ENCODE data around the gene BMAL2. TPM values are rescaled to one million over a fixed set of nuclear protein-coding genes. Genes with fewer than 3 reads are reported as not detected.

The BMAL2 gene
- total RNA-seq, 4 donors from 2014 or later: 0.39 to 2.4 (median 1.4) TPM

DNA sequence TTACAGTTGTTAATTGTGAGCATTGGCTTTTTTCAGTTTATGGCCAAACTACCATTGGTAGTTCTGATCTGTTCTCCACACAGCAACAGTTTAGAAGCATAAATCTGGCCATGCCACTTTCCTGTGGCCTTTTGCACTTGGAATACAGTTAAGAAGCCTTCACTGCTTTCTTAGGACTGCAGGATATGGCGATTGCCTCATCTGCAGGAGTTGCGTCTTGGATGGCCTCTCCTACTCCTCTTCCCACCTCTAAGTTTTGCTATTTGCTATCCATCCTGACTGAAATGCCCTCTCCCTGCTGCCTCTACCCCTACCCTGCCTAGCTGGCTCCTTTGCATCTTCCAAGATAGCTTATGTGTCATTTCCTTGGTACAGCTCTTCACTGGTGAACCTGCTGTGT, 12.8 kb upstream of the BMAL2 start:
- no peaks in the 10 kb centered on the region for H3K27me3 ChIP-seq
- H3K36me3 ChIP-seq: peaks cover 0 to 67% (median 12%) of the 10 kb centered on the region in 3 donors
- no peak for DNase-seq (ENCODE audit: low spot score in 2 of 2)
- H3K4me3 ChIP-seq: no peak overlapping the region
- H3K4me1 ChIP-seq: peaks cover 0 to 4% (median 0%) of the 10 kb centered on the region in 4 donors
- H3K27ac ChIP-seq: no peak overlapping the region
- no peaks in the 10 kb centered on the region for H3K9me3 ChIP-seq
- no peak for TF ChIP-seq CTCF (IDR thresholded peaks at IDR 0.05)
- TF ChIP-seq EP300 (IDR thresholded peaks at IDR 0.05): no peak
- no peak for TF ChIP-seq POLR2A (IDR thresholded peaks at IDR 0.05)
- 92 to 100% methylated on average over 2 of the region's 2 CpGs for WGBS, 2 donors

- peaks cover 0 to 4% (median 0%) of the 10 kb centered on the region in 4 donors for H3K4me1 ChIP-seq
- DNase-seq (ENCODE audit: low spot score in 2 of 2): no peak
- no peaks in the 10 kb centered on the region for H3K9me3 ChIP-seq
- TF ChIP-seq EP300 (IDR thresholded peaks at IDR 0.05) (no peak), POLR2A (IDR thresholded peaks at IDR 0.05) (no peak), CTCF (IDR thresholded peaks at IDR 0.05) (no peak)
- H3K27me3 ChIP-seq: no peaks in the 10 kb centered on the region
- peaks cover 0 to 48% (median 9%) of the 10 kb centered on the region in 3 donors for H3K36me3 ChIP-seq
- no peak overlapping the region for H3K27ac ChIP-seq
- H3K4me3 ChIP-seq: no peak overlapping the region
These were observed 8.1 kb upstream of the BMAL2 start for GRCh38 chr12:27324530-27324929.

- WGBS, 2 donors: 76% methylated on average over 1 of the region's 1 CpG
- Histone ChIP-seq H3K36me3 (peaks cover 0 to 15% (median 0%) of the 10 kb centered on the region in 3 donors), H3K27me3 (peaks cover 0 to 22% of the 10 kb centered on the region in 2 donors), H3K4me3 (no peak overlapping the region), H3K9me3 (no peaks in the 10 kb centered on the region), H3K4me1 (peaks cover 0 to 23% (median 4%) of the 10 kb centered on the region in 4 donors), H3K27ac (no peak overlapping the region)
- TF ChIP-seq EP300 (IDR thresholded peaks at IDR 0.05) (no peak), POLR2A (IDR thresholded peaks at IDR 0.05) (no peak), CTCF (IDR thresholded peaks at IDR 0.05) (no peak)
- no peak for DNase-seq (ENCODE audit: low spot score in 2 of 2)
These were observed 1.8 kb upstream of the BMAL2 start for GRCh38 chr12:27330846-27331245.

DNA sequence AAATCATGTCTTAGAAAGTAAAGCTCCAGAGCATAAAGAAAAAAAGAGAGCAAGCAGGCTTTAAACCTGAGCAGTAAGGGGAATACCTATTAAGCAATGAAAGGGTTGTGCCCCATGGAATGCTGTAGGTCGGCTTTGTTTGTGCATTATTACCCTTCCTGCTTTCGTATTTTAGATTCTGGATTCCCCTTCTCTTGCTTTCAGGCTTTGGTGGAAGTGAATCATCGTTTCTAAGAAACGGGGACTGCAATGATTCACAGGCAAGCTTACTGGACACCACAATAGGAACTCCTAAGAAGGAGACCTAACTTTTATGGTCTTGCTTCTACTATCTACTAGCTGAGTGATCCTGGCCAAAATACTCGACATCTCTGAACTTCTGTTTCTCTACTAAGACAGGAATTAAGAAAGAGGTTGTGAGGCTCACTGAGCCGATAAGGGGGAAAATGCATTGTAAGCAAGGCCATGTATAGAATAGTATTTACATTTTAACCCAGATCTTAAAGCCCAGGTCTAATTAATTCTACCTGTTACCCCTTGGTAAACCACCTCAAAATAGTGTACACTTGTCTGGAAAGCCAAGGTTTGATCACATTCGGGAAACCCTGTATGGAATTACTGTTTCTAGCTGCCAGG, 1.2 kb upstream of the BMAL2 start:
- H3K4me1 ChIP-seq: peaks cover 0 to 23% (median 4%) of the 10 kb centered on the region in 4 donors
- peaks cover 0 to 11% (median 0%) of the 10 kb centered on the region in 3 donors for H3K36me3 ChIP-seq
- no peak overlapping the region for H3K4me3 ChIP-seq
- TF ChIP-seq CTCF (IDR thresholded peaks at IDR 0.05): no peak
- TF ChIP-seq EP300 (IDR thresholded peaks at IDR 0.05): peak in 1 of 2 donors; percentile 42
- DNase-seq (ENCODE audit: low spot score in 2 of 2): no peak
- H3K27ac ChIP-seq: no peak overlapping the region
- no peaks in the 10 kb centered on the region for H3K9me3 ChIP-seq
- peaks cover 0 to 22% of the 10 kb centered on the region in 2 donors for H3K27me3 ChIP-seq
- WGBS, 2 donors: 45 to 47% methylated on average over 7 of the region's 7 CpGs

- Histone ChIP-seq H3K9me3 (no peaks in the 10 kb centered on the region), H3K36me3 (peaks cover 0 to 7% (median 0%) of the 10 kb centered on the region in 3 donors), H3K27me3 (peaks cover 0 to 22% of the 10 kb centered on the region in 2 donors), H3K4me3 (peak overlapping the region in 1 of 4 donors; percentile 66), H3K27ac (no peak overlapping the region), H3K4me1 (peaks cover 0 to 23% (median 4%) of the 10 kb centered on the region in 4 donors)
- DNase-seq (ENCODE audit: low spot score in 2 of 2): no peak
- TF ChIP-seq POLR2A (IDR thresholded peaks at IDR 0.05) (no peak), CTCF (IDR thresholded peaks at IDR 0.05) (no peak), EP300 (IDR thresholded peaks at IDR 0.05) (no peak)
- 43% methylated on average over 3 of the region's 3 CpGs for WGBS, 2 donors
These were observed 710 bp upstream of the BMAL2 start for GRCh38 chr12:27331927-27332324.
